Activated naive CD8-positive, alpha-beta T cell treated with anti-CD3 and anti-CD28 coated beads, Interleukin-2, amount 50 U/mL, for 24 hours (primary cell): Measurements from ENCODE around the gene FIGLA.

ENCODE experiments used
- ATAC-seq: fragments of 150-1000 bp; cut with Tn5 transposase; one replicate; pipeline ENCODE4 v1.10.0; 2021
- DNase-seq: peaks from one replicate; pipeline ENCODE4 v3.0.0; 2021
- H3K27ac Mint-ChIP-seq: one replicate; pipeline ENCODE4 v1.8.0; 2021; ENCODE audit warnings: mild to moderate bottlenecking, mixed read lengths
- H3K27me3 Mint-ChIP-seq: one replicate; pipeline ENCODE4 v1.8.0; 2021; ENCODE audit warnings: mixed read lengths
- H3K36me3 Mint-ChIP-seq: one replicate; pipeline ENCODE4 v1.8.0; 2021; ENCODE audit warnings: low read depth, mixed read lengths
- H3K4me1 Mint-ChIP-seq: one replicate; pipeline ENCODE4 v1.8.0; 2021; ENCODE audit warnings: mixed read lengths
- H3K4me3 Mint-ChIP-seq: one replicate; pipeline ENCODE4 v1.8.0; 2021; ENCODE audit warnings: mild to moderate bottlenecking, moderate library complexity, mixed read lengths
- H3K9me3 Mint-ChIP-seq: one replicate; pipeline ENCODE4 v1.8.0; 2021; ENCODE audit warnings: mixed read lengths

The FIGLA gene

DNA sequence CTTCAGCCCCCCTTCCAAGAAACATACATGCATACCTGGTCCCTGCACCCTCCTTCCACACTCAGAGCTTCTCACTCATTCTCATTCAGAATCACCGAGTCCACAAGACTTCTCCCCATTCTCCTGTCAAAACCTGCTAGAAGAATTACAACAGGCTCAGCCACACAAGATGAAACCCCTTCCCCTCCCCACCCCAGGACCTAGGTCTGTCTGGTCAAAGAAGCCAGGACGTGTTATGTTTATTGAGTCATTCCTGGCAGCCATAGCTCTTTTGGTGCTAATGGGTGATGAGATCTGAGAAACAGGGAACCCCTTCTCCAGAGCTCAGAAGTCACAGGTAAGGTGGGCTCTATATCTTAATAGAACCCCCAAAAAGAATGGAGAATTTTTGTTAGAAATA, 21.0 kb downstream of the FIGLA start:
- H3K27me3 Mint-ChIP-seq = peaks cover 43% of the 10 kb centered on the region
- H3K36me3 Mint-ChIP-seq = no peaks in the 10 kb centered on the region

DNA sequence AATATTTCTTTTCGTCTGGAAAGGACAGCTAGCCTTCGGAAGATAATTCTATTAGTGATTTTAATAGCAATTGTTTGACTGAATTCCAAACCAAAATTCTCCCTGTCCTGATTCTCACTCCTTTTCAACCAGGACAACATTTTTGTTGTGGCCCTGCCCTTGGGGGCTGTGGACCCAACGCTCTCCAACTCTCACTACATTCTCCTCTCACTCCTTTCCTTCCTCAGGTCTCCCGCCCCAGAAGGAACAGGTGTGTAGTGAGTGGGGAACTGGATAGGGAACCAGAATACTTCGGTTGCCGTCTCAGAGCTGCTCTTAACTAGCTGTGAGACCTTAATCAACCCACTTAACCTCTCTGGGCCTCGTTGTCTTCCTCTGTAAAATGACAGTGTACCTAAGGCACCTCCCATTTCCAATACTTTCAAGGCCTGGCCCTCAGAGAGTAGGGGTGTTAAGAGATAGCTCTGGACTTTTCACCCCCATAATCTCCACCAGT, 21.8 kb downstream of the FIGLA start:
- ATAC-seq = no peak
- peaks cover 39% of the 10 kb centered on the region for H3K27me3 Mint-ChIP-seq
- peaks cover 13% of the 10 kb centered on the region for H3K4me1 Mint-ChIP-seq
- peak overlapping the region; percentile 70 for H3K4me3 Mint-ChIP-seq
- no peak for DNase-seq
- no peaks in the 10 kb centered on the region for H3K36me3 Mint-ChIP-seq
- no peak overlapping the region for H3K27ac Mint-ChIP-seq
- no peaks in the 10 kb centered on the region for H3K9me3 Mint-ChIP-seq

More for the DNA sequence above, 21.0 kb downstream of the FIGLA start:
- Mint-ChIP-seq H3K4me3 (no peak overlapping the region), H3K9me3 (no peaks in the 10 kb centered on the region), H3K27ac (peak overlapping the region; percentile 28), H3K4me1 (peaks cover 13% of the 10 kb centered on the region)
- DNase-seq = no peak
- ATAC-seq = no peak

DNA sequence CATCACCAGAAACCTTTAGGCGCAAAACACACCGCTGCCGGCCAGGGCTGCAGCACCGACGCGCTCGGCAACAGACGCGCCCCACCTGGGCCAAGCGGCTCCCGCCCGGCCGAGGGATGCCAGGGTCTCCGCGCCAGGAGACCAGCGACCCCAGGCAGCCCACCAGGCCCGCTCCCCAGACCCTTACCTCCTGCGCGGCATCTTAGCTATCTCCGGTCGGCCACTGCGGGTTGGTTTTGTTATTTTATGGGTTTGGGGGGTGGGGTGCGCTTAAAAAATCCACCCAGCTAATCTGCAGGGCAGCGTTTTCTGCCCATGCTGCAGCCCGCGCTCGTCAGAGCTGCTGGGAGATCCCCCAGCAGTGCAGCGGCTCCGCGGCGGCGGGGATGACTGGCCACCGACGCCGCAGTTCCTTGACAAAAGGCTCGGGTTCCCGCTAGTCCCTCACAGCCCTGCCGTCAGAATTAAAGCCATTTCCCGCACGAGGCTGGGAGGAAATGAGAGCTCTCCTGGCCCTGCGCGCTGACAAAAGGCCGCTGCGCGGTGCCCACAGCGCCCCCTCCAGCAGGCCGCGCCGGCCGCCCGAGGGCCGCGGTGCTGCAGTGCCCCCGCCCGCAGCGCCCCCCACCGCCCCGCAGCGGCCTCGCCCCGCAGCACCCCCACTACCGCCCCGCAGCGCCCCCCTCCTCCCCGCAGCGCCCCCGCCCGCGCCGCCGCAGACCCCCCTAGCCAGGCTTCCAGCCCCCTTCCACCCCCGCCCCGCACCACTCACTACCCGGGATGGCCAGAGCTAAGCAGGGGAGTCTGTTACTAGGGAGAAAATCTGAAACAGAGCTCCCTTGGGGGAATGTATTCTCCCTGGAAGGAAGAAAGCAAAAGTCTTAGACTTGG, 22.5 kb downstream of the FIGLA start, which contains the start of gene ADD2:
ADD2 (minus strand) TSS at position 502 of the 891 bp plus-strand sequence. CDS start 61,792 bp downstream, outside the sequence.
- Mint-ChIP-seq H3K4me3 (peak within 1 kb of the TSS; percentile 81), H3K27ac (peak within 1 kb of the TSS; percentile 71), H3K4me1 (peaks cover 13% of the 10 kb centered on the region), H3K9me3 (no peaks in the 10 kb centered on the region), H3K27me3 (peaks cover 33% of the 10 kb centered on the region), H3K36me3 (no peaks in the 10 kb centered on the region)
- ATAC-seq (peak; percentile 77), DNase-seq (peak; percentile 56)

DNA sequence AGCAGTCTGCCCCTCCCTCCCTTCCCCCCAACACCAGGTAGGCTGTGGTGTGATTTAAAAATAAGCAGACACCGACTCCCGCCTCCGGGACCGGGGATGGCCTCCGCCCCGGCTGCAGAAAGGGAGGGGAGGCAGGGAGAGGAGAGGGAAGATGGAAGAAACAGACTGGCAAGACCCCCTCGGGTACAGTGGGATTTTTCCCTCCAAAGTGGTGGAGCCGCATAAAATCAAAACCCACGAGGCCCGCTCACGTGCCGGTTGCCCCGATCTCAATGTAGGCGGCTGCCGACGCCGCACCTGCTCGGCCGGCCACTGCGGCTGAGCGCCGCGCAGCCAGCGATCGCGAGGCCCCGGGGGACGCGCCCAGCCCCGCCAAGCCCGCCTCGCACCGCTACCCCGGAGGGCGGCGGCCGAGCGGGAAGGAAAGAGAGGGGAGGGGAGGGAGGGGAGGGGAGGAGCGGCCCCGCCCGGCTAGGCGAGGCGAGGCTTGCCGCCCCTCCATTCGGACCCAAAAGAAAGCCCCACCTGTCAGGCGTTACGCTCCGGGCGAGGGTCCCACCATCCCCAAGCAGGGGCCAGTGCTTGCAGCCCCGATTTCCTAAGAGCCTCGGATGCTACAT, 23.3 kb downstream of the FIGLA start:
- peak overlapping the region; percentile 25 for H3K27ac Mint-ChIP-seq
- H3K9me3 Mint-ChIP-seq = no peaks in the 10 kb centered on the region
- H3K4me1 Mint-ChIP-seq = peaks cover 13% of the 10 kb centered on the region
- H3K4me3 Mint-ChIP-seq = peak overlapping the region; percentile 81
- no peaks in the 10 kb centered on the region for H3K36me3 Mint-ChIP-seq
- peak; percentile 17 for ATAC-seq
- H3K27me3 Mint-ChIP-seq = peaks cover 31% of the 10 kb centered on the region
- peak; percentile 20 for DNase-seq

DNA sequence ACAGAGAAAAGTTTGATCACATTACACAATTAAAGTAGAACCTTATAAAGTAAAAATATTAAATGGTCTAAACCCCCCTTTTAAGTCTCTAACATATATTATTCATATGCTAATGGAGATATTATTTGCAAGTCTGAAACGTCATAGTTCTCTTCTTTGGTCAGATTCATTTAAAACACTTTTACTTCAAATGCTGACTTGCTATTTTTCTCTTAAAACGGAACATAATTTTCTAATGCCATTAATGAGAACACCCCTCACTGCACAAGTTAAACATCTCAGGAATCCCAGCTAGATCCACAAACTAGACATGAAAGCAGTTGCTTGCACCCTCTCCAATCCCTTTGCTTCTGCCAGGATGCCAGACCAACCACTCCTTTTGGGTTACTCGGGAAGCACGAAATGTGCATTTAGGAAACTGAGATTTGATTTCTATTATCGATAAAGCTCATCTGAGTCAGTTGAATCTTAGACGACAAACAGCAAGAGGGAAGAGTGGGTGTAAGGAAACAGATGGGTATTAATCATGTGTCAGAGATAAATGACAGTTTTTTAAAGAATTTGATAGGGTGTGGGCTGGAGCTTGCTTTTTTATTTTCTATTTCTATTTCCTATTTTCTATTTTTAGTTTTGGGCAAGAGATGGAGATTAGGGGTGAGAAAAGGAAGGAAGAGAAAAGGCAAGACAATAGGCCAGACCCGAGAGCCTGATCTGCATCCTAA, 23.9 kb downstream of the FIGLA start:
- no peaks in the 10 kb centered on the region for H3K36me3 Mint-ChIP-seq
- ATAC-seq = no peak

DNA sequence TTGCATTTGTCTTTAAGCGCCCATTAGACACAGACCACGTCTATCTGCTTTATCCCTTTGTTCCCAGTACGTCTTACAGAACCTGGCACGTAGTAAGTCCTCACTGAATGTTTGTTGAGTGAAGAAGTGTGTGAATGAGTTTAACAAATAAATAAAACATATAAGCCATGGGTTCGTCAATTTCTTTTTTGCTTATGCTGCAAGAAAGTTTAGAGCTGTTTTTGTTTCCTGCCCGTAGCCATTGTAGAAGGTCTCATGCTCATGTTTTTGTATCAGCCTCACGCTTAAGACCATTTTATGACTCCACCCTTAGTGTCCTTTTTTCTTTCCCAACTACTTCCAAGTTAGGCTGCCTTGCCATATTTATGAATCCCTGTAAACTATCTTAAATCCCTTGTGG, 24.9 kb downstream of the FIGLA start:
- no peaks in the 10 kb centered on the region for H3K36me3 Mint-ChIP-seq
- ATAC-seq = no peak
- no peak for DNase-seq
- no peaks in the 10 kb centered on the region for H3K9me3 Mint-ChIP-seq
- H3K27ac Mint-ChIP-seq = no peak overlapping the region
- H3K4me1 Mint-ChIP-seq = peaks cover 13% of the 10 kb centered on the region
- no peak overlapping the region for H3K4me3 Mint-ChIP-seq
- H3K27me3 Mint-ChIP-seq = peaks cover 32% of the 10 kb centered on the region

More for the DNA sequence above, 23.9 kb downstream of the FIGLA start:
- Mint-ChIP-seq H3K9me3 (no peaks in the 10 kb centered on the region), H3K27me3 (peaks cover 34% of the 10 kb centered on the region), H3K27ac (peak overlapping the region; percentile 25), H3K4me1 (peaks cover 13% of the 10 kb centered on the region), H3K4me3 (peak overlapping the region; percentile 69)
- DNase-seq = no peak

DNA sequence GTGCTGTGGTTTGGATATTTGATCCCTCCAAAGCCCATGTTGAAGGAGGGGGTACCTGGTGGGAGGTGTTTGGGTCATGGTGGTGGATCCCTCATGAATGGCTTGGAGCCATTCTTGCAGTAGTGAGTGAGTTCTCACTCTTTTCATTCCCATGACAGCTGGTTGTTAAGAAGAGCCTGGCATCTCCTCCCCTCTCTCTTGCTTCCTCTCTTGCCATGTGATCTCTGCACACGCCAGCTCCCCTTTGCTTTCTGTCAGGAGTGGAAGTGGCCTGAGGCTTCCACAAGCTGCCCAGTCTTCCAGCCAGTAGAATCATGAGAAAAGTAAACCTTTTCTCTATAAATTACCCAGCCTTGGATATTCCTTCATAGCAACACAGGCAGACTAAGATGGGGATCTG, 31.0 kb downstream of the FIGLA start:
- Mint-ChIP-seq H3K4me1 (no peaks in the 10 kb centered on the region), H3K27me3 (peaks cover 16% of the 10 kb centered on the region), H3K4me3 (no peak overlapping the region), H3K9me3 (no peaks in the 10 kb centered on the region), H3K36me3 (no peaks in the 10 kb centered on the region), H3K27ac (no peak overlapping the region)
- DNase-seq = no peak
- ATAC-seq = no peak

DNA sequence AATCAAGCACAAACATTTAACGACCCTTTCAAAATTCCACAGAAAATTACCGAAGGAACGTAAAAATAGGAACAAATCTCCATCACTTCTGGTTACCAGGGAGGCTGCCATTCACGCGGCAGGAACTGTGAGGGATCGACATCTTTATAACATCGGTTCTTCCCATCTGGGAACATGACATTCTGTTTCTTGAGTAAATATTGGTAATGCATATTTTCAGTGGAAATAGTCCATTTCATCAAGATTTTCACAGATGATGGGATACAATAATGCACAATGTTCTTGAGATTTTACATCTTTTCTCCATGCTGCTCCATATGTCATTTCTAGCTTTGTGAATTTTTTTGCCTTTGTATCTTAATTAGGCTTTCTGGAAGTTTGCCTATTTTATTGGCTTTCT, 32.5 kb downstream of the FIGLA start:
- ATAC-seq (no peak), DNase-seq (no peak)
- no peaks in the 10 kb centered on the region for H3K4me1 Mint-ChIP-seq
- H3K9me3 Mint-ChIP-seq = no peaks in the 10 kb centered on the region
- no peak overlapping the region for H3K27ac Mint-ChIP-seq
- no peak overlapping the region for H3K4me3 Mint-ChIP-seq
- H3K27me3 Mint-ChIP-seq = peaks cover 13% of the 10 kb centered on the region
- no peaks in the 10 kb centered on the region for H3K36me3 Mint-ChIP-seq

DNA sequence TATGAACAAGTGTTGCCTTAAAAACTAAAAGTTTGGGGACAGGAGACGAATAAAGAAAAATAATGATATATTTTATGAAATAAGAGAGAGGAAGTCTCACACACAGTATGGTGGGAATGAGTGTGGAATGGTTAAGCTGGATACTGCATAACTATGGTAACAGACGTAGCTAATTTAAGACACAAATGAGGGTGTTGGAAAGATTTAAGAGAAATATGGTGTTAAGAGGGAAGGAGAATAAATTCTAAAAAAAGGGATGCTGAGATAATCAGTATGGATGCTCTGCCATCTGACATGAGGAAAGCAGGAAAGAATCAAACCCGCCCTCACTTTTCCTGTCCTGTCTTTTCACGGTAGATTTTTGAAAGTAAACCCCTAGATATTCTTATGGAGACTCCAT, 33.1 kb downstream of the FIGLA start:
- no peak for ATAC-seq
- Mint-ChIP-seq H3K36me3 (no peaks in the 10 kb centered on the region), H3K9me3 (no peaks in the 10 kb centered on the region), H3K4me1 (no peaks in the 10 kb centered on the region), H3K27me3 (peaks cover 13% of the 10 kb centered on the region), H3K4me3 (no peak overlapping the region), H3K27ac (no peak overlapping the region)
- no peak for DNase-seq

DNA sequence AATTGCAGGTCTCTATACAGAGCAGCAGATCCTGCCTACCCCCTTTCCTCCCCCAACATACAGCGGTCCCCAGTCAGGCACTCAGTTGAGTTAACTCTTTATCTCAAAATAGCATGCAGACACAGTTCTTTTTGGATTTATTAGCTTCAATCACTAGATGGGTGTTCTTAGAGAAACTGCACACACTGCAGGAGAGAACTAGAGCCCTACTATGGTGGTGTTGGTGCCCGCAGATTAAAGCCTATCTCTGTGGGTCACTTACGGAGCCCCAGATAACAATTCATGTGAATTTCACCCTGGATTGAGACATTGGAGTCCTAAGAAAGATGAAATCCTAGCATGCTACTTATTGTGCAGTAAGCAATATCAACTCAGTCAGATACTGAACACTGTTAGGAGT, 34.3 kb downstream of the FIGLA start:
- H3K4me1 Mint-ChIP-seq = no peaks in the 10 kb centered on the region
- no peak overlapping the region for H3K27ac Mint-ChIP-seq
- no peak overlapping the region for H3K4me3 Mint-ChIP-seq
- H3K27me3 Mint-ChIP-seq = peaks cover 13% of the 10 kb centered on the region
- DNase-seq = no peak
- H3K9me3 Mint-ChIP-seq = no peaks in the 10 kb centered on the region
- no peak for ATAC-seq
- no peaks in the 10 kb centered on the region for H3K36me3 Mint-ChIP-seq

DNA sequence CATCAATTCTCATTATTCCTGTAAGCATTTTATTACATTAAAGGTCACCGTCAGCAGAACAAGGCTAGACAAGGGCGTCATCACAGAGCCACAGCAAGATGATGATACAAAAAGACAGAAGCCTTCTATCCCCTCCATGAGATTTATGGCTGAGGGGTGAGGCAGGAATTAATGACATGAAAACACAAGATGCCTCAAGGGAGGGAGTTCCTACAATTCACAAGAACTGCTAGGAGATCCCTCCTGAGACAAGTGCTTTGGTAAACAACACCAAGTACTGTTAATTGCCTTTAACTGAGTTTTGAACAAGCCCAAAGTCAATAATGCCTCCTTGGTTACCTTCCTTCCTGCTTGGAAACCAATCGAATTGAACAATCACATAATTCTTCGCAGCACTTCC, 36.5 kb downstream of the FIGLA start:
- Mint-ChIP-seq H3K4me3 (no peak overlapping the region), H3K4me1 (peaks cover 3% of the 10 kb centered on the region), H3K27ac (no peak overlapping the region), H3K36me3 (no peaks in the 10 kb centered on the region), H3K27me3 (peaks cover 16% of the 10 kb centered on the region), H3K9me3 (no peaks in the 10 kb centered on the region)
- DNase-seq (no peak), ATAC-seq (no peak)

DNA sequence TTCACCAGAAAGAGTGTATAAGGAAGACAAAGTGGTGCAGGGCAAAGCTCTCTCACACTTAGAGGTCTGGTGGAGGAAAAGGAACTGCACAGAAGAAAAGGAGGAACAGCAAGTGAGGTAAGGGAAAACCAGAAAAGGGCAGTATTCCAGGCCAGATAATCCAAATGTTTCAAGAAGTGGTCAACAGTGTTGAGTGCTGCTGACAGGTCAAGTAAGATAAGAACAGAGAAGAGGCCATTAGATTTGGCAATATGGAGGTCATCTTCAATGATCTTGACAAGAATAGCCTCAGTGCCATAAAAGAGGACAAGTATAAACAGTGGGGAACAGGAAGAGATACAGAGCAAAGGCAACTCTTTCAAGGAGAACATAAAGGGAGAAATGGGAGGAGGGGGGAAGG, 37.4 kb downstream of the FIGLA start:
- Mint-ChIP-seq H3K4me3 (no peak overlapping the region), H3K27ac (no peak overlapping the region), H3K27me3 (peaks cover 14% of the 10 kb centered on the region), H3K36me3 (no peaks in the 10 kb centered on the region), H3K9me3 (no peaks in the 10 kb centered on the region), H3K4me1 (peaks cover 7% of the 10 kb centered on the region)
- DNase-seq (no peak), ATAC-seq (no peak)

DNA sequence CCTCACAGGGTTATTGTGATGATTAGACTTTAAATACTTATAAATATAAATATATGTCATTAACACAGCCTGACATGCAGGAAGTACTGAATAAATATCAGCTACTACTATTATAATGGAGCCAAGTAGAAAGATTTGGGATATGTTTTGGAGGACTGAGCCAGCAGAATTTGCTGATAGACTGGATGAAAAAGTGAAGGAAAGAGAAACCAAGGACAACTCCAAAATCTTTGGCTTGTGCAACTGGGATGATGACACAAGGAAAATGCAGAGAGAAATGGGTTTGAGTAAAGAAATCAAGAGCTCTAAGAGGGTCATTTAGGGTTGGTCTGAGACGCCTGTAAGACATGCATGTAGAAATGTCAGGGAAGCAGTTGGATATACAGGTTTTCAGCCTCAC, 38.0 kb downstream of the FIGLA start:
- peaks cover 1% of the 10 kb centered on the region for H3K36me3 Mint-ChIP-seq
- H3K4me1 Mint-ChIP-seq = peaks cover 9% of the 10 kb centered on the region
- H3K9me3 Mint-ChIP-seq = peaks cover 3% of the 10 kb centered on the region
- no peak for ATAC-seq
- H3K4me3 Mint-ChIP-seq = no peak overlapping the region
- H3K27ac Mint-ChIP-seq = no peak overlapping the region
- H3K27me3 Mint-ChIP-seq = peaks cover 11% of the 10 kb centered on the region
- DNase-seq = no peak

DNA sequence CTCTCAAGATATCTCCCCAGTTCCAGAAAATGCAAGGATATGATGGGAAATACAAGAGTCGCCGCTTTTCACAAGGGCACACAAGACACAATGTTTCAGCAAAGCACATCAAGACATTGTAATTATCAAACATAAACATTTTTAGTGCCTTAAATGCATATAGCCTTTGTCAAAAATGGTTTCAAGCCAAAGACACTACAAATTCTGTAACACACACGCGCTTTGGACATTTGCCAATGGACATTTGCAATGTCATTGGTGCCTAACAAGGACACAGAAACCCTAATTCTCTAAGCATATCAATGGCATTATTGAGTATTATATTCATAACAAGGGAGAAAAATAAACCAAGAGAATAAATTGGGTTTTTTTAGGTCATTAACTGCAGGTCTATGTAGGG, 38.6 kb downstream of the FIGLA start:
- no peak overlapping the region for H3K27ac Mint-ChIP-seq
- H3K36me3 Mint-ChIP-seq = peaks cover 3% of the 10 kb centered on the region
- ATAC-seq = no peak
- no peak overlapping the region for H3K4me3 Mint-ChIP-seq
- peaks cover 11% of the 10 kb centered on the region for H3K27me3 Mint-ChIP-seq
- DNase-seq = no peak
- peaks cover 5% of the 10 kb centered on the region for H3K9me3 Mint-ChIP-seq
- peaks cover 11% of the 10 kb centered on the region for H3K4me1 Mint-ChIP-seq
